Left cardiac atrium (tissue), 4 donors: Measurements from ENCODE around the gene RUNX1. TPM values are rescaled to one million over a fixed set of nuclear protein-coding genes. Genes with fewer than 3 reads are reported as not detected.

Experiments
- ATAC-seq, 2 donors: fragments of 200-7000 bp; cut with Tn5 transposase; one replicate each; pipeline ENCODE4 v1.9.1; 2020; ENCODE audit warnings: mild to moderate bottlenecking in 2 of 2, moderate library complexity in 2 of 2
- DNase-seq: peaks from one replicate; pipeline ENCODE4 v3.0.0-alpha.2; 2020
- intact Hi-C, 2 donors: fragments of 100-400 bp; cut with DNase I; formaldehyde crosslinking; loops; one replicate each; pipeline versions ENCODE4 v1.14.1 to v1.15.1; 2022 to 2023
- total RNA-seq, 2 donors: library from RNA; stranded (reverse); fragmentation: NEBNext Ultra II Directional; extraction: Animal tissue kit (Norgen Biotek cat#: 25700); gene quantifications; one replicate each; pipeline ENCODE4 v1.2.1, GENCODE V29; 2021
- donor health status: DM: no; HTN: yes; CAD: no.
- donor health status: DM: no; HTN: yes; CAD: no; lungs with severe emphysema.
- donor health status: DM: yes; HTN: yes; CAD: no.
- donor health status: Dilated cardiomyopathy.

The RUNX1 gene
- total RNA-seq, 2 donors from 2014 or later, result 7.8 to 27.4 TPM

DNA sequence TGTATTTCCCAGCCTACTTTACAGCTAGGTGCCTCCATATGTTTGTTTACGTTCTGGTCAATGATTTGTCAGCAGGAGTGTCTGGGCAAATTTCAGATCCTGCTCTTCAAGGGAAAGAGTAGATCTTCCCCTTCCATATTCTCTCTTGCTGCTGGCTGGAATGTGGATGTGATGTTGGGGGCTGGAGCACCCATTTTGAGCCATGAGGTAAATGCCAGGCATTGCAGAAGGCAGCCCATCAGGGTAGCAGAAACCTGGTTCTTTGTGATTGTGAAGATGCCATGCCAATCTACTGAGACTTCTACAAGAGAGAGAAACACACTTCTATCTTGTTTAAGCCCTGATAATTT, 25.1 kb downstream of the RUNX1 start:
- no peak for ATAC-seq
- intact Hi-C loops, result no loop called here
- no peak for DNase-seq

DNA sequence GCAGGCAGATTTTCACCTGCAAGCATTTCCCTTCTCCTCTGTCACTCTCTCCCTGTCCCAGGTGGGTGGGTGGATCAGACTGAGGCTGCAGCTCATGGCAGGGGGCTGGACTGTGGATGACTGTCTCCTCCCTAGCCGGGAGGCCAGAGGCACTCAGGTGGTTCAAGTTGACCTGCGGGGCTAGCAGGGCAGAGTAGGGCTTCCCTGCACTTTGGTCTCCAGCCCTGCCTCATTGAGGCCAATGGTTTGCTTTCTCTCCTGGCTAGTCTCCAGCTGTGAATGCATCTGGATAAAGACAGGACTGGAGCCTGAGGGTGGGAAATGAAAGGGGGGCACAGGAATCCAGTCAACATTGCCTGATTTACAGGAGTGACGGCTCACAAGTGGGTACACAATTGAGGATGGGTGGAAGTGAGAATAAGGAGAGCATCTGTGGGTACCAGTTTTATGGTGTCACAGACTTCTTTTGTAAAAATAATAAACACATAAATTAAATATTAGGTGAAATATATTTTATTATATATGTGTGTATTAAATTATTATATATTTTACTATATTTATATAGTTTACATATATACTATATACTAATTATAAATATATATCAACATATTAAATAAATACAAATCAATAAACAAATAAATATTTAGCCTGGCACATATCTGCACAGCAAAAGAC, 25.6 kb downstream of the RUNX1 start:
- intact Hi-C loops, result no loop called here
- DNase-seq (no peak), ATAC-seq (no peak)

DNA sequence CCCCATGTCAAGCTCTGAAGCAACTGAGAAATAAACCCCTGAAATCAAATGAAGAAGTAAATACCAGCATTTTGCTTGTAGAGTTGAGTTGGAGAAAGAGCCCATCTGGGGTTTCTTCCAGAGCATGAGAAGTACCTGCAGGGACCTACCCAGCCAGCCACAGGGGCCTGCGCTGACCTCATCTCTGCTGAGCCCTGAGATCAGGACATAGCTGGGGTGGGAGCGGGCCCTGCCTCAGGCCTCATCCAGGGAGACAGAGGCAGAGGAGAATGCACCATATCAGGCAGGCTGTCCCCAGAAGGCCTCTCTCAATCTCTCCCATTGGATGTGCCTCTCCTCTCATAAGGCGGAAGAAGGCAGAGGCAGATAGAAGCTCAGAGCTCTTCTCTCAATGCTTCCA, 27.6 kb downstream of the RUNX1 start:
- DNase-seq (no peak), ATAC-seq (no peak)
- intact Hi-C loops, result no loop called here

DNA sequence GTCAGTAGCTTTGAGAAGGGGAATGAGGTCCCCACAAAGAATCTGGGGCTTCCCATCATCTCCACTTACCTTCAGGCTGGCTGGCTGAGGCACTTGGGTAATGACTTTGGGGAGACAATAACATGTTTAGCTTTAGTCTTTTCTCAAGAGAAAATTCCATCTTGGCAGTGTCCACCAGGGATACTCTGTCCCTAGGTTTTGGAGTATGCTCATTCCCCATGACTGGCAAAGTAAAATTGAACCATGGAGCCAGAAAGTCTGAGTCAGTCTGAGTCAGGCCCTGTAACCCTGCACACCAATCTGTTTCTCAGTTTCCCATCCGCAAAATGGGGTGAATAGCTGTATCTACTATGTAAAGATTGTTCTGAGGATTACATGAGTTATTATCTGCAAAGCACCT, 28.2 kb downstream of the RUNX1 start:
- ATAC-seq (no peak), DNase-seq (no peak)
- intact Hi-C loops, result no loop called here

DNA sequence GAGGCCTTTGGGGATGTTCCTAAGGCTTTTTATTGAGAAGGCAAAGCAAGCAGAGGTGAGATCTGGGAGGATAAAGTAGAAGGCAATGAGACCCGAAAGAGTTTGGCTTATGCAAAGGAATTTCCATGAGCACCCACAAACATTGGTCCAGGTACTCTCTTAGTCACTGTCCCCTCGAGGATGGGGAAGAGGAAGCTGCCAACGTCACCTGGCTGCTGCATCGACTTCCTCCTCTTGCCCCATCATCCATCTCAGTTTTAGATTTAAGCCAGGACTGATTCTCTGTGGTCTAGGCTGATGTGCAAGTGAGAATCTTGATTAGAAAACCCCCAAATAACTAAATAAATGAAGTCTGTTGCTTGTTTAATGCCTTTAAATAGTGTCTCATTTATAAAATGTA, 28.7 kb downstream of the RUNX1 start:
- DNase-seq (no peak), ATAC-seq (no peak)
- intact Hi-C loops, result no loop called here

DNA sequence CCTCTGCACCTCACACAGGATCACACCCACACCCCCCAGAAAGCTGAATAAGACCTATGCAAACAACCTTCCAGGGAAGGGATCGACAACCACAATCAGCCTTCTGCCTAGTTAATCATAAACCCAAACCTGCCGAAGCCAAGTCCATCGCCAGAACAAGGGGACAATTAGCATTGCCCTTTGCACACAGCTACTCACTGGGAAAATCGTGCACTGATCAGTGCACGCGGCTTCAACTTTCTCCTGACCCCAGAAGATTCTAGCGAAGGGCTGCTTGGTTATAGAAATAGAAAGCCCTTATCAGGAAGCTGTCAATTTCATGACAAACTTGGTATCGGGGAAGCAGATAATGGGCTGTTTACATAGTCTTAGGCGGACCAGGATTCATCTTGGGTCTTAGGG, 29.5 kb downstream of the RUNX1 start:
- ATAC-seq (no peak), DNase-seq (no peak)
- intact Hi-C loops, result no loop called here

DNA sequence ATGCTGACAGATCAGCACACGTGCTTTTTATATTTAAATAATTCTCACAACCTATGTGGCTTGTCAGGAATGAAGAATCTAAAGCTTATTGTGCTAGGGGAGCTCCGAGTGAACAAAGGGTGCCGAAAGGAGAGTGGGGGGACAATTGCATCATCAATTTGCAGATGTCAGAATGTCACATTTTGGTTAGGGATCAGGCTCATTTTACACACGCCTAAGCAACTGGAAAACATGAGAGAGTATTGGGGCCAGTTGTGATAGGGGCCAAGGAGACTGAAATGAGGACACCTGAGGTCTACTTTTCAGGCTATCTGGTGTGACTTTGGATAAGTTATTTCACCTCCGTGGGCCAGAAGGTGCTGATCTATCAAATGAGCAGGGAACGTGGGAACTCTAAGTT, 31.8 kb downstream of the RUNX1 start:
- intact Hi-C loops, result no loop called here
- DNase-seq, result no peak
- no peak for ATAC-seq

DNA sequence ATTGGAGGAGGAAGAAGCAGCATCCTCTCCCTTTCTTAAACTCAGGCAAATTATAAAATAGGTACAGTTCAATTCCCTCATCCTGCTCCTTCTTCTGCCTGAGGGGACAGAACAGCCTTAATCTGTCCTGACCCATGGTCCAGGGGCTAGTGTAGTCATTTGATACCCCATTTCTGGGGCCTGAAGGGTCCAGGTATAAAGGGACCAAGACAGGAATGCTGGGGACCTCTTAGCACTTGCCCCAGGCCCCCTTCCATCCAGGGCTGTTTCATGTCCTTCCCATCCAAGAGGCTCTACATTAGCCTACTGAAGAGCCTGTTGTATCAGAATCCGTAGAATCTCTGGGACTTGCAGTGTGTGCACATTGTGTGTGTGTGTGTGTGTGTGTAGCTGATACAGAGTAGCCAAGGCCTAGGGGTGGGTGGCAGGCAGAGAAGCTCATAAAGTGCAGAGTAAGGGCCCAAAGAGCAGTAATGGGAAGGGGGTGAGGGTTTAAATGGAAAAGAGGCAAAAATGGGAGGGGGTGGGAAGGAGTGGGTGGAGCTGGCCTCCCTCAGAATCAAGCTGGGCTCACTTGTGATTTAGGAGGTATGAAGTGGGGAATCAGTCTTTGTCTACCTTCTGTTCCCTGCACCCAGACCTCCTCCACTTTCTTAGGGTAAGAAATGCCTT, 32.4 kb downstream of the RUNX1 start:
- intact Hi-C loops, result no loop called here
- ATAC-seq, result no peak

DNA sequence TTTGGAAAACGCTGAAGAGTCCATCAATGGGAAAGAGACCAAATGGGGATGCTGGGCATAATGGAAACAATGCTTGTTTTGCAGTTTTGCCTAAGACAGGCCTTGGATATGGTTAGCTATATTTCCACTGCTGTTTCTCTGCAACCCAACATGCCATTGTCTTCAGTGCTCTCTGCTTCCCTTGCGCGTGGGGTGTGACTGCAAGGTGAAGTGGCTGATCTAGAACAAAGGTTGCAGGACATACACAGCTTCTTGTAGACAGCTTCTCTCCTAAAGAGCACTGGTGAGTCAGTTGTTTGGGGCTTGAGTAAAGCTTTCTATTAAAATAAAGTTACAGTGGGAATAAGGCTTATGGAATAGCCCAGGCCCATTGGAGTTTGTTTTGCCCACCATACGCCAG, 33.0 kb downstream of the RUNX1 start:
- no peak for ATAC-seq
- no peak for DNase-seq
- intact Hi-C loops, result no loop called here

More for the DNA sequence above, 32.4 kb downstream of the RUNX1 start:
- no peak for DNase-seq

DNA sequence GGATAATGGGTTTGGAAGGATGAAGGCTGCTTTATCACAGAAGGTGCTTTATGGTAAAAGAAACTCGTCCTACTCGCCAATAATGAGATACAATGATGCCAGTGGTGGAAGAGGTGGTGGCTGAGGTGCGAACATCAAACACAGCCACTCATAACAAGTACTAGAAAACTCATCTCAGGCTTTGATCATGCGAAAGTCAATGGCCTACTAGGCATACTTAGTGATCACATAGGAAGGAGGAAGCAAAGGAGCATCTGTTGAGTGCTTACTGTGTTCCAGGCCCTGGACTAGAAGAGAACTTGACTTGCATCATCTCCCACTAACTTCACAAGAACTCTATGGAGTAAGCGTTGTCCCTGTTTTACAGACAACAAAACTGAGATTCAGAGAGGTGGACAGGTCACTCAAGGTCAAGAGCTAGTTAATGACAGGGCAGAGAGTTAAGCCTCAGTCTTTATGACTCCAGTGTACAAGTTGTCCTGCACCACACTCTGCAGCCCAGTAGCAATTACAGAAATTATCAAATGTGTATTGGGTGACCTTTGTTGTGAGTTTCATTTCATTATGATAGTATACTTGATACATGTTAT, 33.6 kb downstream of the RUNX1 start:
- ATAC-seq, result no peak
- no peak for DNase-seq
- intact Hi-C loops, result no loop called here

DNA sequence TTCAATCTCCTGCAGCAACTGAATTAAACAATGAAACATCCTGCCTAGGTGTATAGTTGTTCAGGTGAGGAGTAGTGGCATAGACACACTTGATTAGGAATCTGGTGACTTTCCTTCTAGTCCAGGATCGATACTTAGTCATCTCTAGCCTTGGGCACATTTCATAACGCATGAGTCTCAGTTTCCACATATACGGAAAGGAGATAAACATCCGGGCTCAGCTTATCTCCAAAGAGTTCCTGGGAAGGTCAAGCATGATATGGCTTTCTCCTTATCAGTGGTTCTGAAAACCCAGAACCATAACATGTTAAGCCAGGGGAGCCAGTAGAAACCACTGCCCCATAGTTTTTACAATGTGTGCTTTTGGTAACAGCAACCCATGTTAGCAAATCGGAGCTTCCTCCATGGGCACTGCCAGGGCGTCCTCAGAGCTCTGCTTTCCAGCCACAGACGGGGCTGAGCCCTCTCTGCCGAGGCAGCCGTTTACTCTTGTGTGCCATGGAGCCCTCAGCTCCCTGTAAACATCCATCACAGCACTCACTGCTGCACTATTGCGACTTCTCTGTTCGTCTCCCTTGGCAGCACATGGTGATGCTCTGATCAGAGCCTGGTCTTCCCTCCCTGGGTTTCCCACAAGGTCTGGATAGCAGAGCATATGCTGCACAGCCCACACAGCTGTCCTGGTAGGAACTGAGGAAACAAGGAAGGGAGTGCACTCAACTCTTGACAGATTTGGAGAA, 34.6 kb downstream of the RUNX1 start:
- intact Hi-C loops, result no loop called here
- no peak for ATAC-seq
- DNase-seq, result no peak

DNA sequence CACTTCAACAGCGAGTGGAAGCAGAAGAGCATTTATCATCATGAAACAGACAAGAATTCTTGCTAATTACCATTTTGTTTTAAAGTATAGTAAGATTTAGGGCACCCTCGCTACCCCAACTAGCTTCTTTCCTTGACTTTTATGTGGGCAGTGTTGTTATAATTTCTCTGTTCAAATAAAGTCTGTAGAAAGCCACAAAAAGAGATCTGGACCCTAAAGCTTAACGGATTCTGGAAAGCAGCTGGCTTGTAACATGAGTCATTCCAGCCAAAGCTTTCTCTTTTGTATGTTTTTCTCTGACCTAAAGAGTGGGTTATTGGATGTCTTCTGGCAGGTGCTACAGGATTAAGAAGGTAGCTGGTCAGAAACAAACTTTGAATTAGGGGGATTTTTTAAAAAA, 37.4 kb downstream of the RUNX1 start:
- intact Hi-C loops, result no loop called here
- no peak for ATAC-seq
- no peak for DNase-seq

DNA sequence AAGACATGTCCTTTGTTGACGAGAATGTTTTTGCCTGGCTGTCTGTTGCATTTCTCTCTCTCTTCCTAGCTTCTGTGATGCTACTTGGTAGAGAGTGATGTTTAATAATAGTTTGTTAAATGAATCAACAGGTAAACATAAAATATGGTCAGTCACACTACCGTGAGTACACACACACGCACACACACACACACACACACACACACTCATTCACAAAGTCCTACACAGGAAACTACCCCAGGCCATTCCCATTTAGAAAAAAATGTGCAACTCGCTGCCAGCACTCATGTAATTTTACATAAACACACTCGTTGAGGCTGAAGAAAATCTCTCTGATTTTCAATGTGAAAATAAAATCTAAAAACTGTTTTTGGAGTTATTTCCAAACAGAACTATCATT, 38.7 kb downstream of the RUNX1 start:
- no peak for ATAC-seq
- intact Hi-C loops, result no loop called here
- no peak for DNase-seq

DNA sequence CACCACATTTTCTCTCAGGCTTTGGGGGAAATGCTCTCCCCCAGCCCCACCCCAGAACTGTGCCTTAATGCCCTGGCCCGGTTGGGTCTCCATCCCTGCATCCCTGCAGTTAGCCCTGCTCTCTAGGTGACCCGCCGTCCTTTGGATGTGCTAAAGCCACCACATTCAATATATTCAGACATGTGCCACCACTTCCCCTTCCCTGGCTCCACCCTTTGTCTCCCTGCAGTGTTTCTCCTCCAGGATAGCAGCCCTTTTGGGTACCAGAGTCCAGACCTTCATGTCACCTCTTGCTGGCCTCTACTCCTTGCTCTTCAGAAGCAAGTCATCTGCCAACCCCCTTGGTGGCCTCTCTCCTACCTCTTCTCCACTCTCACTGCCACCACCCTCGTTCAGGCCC, 41.8 kb downstream of the RUNX1 start:
- no peak for DNase-seq
- no peak for ATAC-seq
- intact Hi-C loops, result no loop called here

DNA sequence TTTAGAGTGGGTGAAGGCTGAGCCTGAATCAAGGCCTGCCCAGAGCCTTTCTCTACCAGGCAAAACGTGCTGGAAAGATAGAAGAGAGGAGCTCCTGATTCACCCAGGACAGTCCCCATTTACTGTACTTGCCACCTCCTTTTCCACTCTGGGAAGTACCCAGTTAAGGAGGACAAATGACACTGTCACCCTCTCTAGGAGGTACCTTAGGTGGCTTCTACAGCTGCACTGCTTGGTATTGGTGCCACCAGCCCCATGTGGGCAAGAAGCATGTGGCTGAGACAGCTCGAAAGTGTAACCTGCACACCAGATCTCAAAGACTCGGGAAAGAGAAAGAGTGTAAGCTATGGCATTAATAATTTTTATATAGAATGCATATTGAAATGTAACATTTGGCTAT, 42.3 kb downstream of the RUNX1 start:
- intact Hi-C loops, result no loop called here
- no peak for DNase-seq
- no peak for ATAC-seq

DNA sequence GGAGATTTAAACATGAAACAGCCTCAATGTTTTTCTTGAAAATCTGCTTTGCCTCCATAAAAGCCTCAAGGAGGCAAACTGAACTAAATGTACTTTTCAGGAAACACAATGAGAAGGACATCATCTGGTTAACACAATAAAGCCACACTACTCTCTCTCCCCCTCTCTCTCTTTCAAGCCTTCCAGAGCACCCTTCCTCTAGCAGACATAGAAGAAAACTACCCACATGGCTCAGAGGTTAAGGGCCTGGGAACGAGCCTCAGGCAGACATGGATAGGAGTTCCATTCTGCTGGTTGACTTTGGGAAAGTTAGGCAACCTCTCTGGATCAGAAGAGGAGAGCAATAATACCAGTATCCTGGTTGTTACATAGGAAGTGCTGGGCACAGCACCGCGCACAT, 42.9 kb downstream of the RUNX1 start:
- intact Hi-C loops, result no loop called here
- ATAC-seq (no peak), DNase-seq (no peak)

DNA sequence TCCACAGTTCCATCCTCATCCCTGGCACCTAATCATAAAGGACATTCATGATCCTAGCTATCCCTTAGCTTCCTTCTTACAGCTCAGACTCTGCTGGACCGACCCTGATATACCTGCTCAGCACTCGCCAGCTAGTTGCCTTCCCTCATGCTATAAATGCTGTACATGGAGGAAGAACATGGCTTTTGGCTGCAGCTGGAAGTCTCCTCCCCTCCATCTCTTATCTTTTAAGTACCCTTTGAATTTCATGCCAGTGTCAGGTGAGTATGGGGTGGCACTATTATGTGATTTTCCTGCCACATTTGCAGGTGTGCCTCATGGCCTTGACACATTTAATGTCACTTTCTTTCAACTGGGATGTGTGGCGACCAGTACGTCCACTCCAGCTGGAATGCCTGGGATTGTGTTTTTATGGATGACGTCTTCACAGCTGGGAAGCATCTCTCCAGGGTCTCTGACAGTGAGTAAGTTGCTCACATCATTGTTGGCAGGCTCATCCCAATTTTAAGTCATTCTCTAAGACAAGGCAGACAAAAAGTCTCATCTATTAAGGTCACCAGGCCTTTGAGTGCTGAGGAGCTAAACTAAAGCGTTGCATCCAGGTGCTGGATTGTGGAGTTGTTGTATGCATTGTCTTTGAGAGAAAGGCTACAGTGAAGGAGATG, 43.4 kb downstream of the RUNX1 start:
- no peak for DNase-seq
- ATAC-seq, result peak in 1 of 2 donors; percentile 63
- intact Hi-C loops, result no loop called here

DNA sequence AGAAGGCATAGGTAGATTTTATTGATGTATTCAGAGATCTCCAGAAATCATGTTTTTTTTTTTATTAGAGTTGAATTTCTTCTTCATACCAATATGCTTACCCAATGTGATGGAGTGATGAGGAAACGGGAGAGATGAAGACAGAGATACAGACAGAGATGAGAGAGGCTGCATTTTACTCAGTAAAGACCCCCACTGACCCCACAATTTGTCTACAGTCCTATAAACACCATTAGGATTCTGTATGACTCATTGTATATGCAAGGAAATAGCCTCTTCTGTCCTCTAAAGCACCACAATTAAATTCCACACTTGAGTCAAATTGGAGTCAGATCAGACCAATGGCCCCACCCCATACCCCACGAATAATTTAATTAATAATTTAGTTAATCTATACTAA, 44.0 kb downstream of the RUNX1 start:
- intact Hi-C loops, result no loop called here
- DNase-seq, result no peak
- ATAC-seq, result no peak

DNA sequence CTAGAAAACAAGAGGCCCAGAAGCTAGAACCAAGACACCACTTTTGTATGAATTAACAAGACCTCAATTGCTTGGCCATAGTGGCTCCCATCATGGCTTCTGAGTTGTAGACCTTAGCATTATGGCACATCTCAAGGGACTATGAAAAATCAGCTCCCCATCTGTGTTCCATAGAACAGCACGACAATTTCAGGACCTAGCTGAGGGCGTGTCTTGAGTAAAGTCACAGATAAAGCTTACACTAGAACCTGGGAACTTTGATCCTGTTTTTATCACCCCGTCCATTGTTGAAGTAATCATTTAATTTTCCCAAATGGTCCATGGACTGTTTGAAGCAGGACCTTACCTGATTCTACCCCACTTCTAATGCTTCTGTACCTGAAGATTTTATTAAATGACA, 44.8 kb downstream of the RUNX1 start:
- no peak for ATAC-seq
- intact Hi-C loops, result no loop called here
- DNase-seq, result no peak
